HG03460 (cell line): ENCODE results near the gene SLX9.

Experiments
- ATAC-seq: cut with Tn5 transposase; IDR thresholded peaks from one replicate; pipeline ENCODE4 v1.9.1; 2021; ENCODE audit not compliant: unreplicated experiment

The SLX9 gene, protein sequence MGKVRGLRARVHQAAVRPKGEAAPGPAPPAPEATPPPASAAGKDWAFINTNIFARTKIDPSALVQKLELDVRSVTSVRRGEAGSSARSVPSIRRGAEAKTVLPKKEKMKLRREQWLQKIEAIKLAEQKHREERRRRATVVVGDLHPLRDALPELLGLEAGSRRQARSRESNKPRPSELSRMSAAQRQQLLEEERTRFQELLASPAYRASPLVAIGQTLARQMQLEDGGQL

DNA sequence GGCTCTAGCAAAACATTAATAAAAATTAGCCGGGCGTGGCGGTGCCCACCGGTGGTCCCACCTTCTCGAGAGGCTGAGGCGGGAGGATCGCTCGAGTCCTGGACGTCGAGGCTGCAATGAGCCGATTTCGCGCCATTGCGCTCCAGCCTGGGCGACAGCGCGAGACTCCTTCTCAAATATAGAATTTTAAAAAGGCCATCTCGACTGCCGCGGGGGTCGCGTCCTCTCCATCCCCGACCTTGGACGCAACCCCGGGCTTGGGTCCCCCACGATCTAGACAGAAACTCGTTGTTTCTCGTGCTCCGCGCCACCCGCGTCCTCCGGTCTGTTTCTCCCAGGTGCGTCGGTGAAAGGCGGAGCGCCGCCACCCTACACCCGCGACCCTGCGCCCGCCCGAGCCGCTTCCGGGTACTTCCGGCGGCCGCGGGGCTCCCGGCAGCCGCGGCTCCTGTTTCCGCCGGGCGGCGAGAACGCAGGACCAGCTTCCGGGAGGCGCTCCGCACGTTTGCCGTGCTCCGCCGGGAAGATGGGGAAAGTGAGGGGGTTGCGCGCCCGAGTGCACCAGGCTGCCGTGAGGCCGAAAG, at the start of gene SLX9:
Gene SLX9 (plus strand): TSS at position 498 of the 584 bp plus-strand sequence. CDS start 29 bp downstream, at position 527.
- ATAC-seq, result peak; percentile 75

- ATAC-seq, result no peak
These were observed 49.4 kb upstream of the SLX9 start for GRCh38 chr21:44890338-44890931.

- ATAC-seq, result no peak
These were observed 48.8 kb upstream of the SLX9 start for GRCh38 chr21:44890961-44891541.

GRCh38 chr21:44891631-44892031, 48.2 kb upstream of the SLX9 start:
- no peak for ATAC-seq

GRCh38 chr21:44892095-44892494, 47.7 kb upstream of the SLX9 start:
- ATAC-seq, result no peak

GRCh38 chr21:44892536-44893277, 47.1 kb upstream of the SLX9 start:
- no peak for ATAC-seq

DNA sequence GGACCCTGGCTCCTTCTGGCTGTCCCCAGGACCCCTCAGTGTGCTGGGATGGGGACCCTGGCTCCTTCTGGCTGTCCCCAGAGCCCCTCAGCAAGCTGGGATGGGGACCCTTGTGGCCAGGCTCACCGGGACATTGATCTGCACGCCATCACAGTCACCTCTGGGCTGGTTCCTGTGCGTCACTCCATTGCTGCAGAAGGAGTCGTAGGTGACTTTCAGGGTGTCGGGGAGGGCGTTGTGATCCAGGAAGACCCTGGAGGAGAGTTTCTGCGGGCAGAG, 46.6 kb upstream of the SLX9 start:
- no peak for ATAC-seq

DNA sequence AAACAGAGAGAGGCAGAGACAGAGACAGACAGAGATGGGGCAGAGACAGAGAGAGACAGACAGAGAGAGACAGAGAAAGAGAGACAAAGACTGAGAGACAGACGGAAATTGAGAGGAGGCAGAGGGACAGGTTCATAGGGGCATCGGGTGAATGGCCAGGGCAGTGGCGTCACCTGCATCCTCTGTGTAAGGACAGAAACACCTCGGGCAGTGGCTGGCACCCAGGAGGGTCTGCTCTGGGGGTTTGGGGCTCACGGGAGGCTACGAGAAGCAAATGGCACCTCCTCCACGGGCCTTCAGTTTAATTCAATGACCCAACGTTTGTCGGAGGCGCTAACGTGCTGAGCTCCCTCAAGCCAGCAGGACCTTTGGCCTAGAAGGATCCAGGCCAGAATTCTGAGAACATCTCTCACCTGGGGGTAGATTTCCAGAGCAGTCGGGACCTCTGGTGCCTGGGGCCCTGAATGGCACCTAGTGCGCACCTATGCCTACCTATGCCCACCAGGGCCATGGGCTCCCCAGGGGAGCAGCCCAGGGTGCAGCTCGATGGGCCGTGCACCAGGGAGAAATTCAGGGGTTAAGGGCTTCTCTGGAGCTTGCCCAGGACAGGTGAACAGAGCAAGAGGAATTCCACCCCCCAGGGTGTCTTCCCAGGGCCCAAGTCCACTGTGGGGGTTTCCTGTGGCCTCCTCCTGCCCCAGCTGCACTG, 45.7 kb upstream of the SLX9 start:
- ATAC-seq, result no peak

- ATAC-seq, result no peak
These were observed 45.0 kb upstream of the SLX9 start for GRCh38 chr21:44894687-44895302.

DNA sequence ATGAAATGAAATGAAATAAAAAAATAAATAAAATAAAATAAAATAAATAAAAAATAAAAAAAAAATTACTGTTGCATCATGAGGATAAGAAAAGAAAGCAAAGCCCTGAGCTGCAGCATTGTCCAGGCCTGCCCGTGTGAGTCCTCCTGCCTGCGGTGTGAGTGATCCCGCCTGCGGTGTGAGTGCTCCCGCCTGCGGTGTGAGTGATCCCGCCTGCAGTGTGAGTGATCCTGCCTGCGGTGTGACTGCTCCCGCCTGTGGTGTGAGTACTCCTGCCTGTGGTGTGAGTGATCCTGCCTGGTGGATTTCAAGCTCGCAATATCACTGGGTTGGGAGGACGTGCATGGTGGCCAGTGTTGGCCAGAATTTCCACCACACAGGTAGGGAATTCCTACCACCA, 44.0 kb upstream of the SLX9 start:
- no peak for ATAC-seq

- no peak for ATAC-seq
These were observed 43.1 kb upstream of the SLX9 start for GRCh38 chr21:44896561-44897286.

GRCh38 chr21:44897326-44898010, 42.4 kb upstream of the SLX9 start:
- no peak for ATAC-seq

DNA sequence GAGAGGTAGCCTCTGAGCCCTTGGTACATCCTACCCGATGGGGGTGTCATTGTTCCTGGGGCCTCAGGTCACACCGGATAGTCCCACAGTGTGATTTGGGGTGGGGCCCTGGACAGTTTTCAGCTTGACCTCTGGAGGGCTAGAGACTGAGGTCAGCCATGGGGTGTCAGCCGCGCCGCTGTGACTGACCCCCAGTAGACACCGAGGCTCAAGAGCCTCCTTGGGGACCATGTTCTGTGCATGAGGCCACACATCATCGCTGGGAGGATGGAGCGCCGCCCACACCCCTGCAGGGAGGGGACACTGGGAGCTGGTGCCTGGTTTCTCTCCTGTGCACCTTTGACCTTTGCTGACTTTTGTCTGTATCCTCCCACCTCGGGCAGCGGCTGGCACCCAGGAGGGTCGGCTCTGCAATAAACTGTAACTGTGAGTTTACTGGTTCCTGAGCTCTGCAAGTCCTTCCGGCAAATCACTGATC, 41.8 kb upstream of the SLX9 start:
- no peak for ATAC-seq

DNA sequence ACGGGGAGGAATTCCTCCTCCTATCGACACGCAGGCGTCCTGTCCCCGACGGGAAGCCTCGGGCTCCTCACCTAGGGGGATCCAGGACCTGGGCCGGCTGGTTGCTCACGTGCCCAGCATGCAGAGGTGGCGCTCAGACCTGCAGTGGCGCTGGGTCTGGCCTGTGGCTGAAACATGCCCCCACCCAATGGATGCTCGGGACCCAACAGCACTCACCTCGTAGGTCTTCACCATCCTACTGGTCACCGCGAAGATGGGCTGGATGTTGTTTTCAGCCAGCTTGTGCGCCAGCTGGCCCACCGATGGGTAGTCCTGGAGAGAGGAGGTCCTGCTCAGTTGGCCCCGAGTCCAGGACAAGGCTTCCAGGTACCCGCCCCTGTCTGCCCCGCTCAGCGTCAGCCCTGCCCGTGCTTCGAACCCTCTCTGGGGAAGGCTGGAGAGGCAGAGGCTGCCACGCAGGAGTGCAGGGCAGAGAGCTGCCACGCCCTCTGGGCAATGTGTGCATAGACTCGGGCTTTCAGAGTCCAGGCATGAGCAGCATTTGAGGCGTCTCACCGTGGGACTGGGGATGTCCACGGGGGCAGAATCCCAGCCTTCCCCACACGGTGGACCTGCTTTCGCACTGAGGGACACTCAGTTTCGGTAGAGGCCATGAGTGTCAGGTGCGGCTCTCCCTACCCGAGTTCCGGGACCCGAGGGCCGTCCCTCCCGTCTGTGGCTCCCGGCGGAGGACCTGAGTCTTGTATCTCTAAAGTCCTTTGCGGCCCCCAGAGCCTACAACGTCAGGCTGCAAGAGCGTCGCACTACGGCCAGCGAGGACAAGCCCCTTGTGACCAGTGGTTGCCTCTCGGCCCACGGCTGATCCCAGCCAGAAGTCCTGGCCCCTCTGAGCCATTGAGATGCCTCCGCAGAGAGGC, 40.7 kb upstream of the SLX9 start:
- ATAC-seq, result no peak

DNA sequence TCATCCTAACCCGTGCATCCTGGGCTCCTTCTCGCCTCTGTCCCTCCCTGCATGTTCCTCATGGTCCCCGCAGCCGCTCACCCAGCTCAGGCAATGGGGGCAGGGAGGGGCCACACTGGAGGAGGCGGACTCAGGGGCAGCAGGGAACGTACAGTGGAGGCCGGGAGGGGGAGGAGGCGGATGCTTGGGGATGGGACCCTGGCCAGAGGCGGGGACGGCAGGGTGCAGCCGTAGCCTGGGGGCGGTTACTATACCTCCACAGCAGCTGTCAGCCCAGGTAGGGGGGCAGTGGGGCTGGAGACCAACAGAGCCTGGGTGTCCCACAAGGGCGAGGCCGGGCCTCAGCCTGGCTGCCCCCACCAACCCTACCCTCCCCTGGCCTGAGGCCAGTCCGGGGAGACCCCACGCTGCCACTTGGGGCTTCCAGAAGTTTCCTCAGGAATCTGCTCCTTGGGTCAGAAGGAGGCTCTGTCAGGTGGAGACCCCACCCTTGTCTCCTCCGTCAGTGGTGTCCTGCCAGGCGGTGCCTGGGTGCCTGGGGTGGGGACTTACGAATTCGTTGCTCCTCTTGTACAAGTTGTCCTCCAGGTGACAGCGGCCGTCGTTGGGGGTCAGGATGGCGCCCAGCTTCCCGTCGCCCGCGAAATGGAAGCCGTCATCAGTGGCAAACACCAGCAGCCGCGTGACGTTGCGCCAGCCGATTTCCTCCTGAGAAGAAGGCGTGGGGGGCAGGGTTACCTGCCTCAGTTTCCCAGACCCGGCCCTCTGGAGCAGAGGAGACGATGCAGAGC, 39.9 kb upstream of the SLX9 start:
- ATAC-seq, result no peak

GRCh38 chr21:44900559-44901251, 39.1 kb upstream of the SLX9 start:
- no peak for ATAC-seq
